Limb (tissue), 2 donors: ENCODE results near the gene DGKI.

Experiments used
- DNase-seq, 2 donors: peaks; one replicate each; pipeline ENCODE4 v3.0.0-alpha.2; 2016; ENCODE audit errors: extremely low spot score in 2 of 2

DGKI gene

GRCh38 chr7:137790828-137791227 is 55.9 kb downstream of the DGKI start:
- DNase-seq = no peak

- DNase-seq = no peak
These were observed 57.4 kb downstream of the DGKI start for GRCh38 chr7:137789215-137789882.

GRCh38 chr7:137787301-137787976 is 59.3 kb downstream of the DGKI start:
- DNase-seq = no peak

- DNase-seq = no peak
These were observed 68.3 kb downstream of the DGKI start for GRCh38 chr7:137778511-137778910.

DNA sequence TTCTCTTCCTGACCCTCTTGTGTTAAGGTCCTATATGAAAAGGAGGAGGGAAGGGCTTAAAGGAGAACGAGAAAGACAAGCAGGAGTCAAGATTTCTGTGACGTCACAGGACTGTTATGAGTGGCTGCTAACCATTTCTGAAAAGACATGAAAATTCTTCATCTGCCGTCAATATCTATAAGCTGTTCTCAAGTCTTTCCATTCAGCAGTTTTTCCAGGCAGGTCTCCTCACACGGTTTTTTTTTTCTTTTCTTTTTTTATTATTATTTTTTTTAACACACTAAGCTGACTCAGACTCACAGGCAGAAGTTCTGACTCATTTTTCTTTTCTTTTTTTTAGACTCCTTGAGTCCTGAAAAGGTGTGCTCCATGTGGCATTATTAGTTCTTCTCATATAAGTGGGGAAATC is 72.0 kb downstream of the DGKI start:
- DNase-seq = no peak

- no peak for DNase-seq
These were observed 74.0 kb downstream of the DGKI start for GRCh38 chr7:137772748-137773147.

GRCh38 chr7:137772316-137772715 is 74.5 kb downstream of the DGKI start:
- no peak for DNase-seq

GRCh38 chr7:137771679-137772078 is 75.1 kb downstream of the DGKI start:
- no peak for DNase-seq

DNA sequence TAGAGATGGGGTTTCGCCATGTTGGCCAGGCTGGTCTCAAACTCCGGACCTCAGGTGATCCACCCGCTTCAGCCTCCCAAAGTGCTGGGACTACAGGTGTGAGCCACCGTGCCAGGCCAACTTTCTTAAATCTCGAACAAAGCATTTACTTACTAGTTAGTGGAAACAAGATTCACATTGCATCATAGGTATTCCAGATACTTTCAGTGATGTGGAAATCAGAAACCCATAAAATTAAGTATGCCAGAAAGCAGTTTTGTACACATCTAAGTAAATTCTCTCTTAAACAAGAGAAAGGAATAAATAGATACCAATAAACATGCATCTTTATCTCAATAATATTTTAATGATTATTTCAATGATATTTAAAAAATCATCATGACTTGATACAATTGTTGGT is 75.5 kb downstream of the DGKI start:
- no peak for DNase-seq

DNA sequence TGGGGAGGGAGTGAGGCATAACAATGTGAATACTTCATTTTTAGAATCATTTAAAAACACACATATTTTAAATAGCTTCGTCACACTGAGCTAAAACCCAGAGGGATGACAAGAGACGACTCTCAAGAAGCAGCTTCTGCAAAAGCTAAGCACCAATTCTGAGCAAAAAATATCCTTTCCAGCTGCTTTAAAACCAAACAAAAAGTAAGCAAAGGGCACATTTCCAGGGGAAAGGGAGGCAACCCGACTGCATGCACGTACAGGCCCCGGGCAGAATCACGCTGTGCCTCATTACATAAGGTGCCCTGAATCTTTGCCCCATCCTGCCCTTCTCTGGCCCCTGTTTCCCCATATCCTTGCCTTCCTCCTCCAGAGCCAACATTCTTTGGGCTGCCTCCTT is 78.4 kb downstream of the DGKI start:
- DNase-seq = no peak

DNA sequence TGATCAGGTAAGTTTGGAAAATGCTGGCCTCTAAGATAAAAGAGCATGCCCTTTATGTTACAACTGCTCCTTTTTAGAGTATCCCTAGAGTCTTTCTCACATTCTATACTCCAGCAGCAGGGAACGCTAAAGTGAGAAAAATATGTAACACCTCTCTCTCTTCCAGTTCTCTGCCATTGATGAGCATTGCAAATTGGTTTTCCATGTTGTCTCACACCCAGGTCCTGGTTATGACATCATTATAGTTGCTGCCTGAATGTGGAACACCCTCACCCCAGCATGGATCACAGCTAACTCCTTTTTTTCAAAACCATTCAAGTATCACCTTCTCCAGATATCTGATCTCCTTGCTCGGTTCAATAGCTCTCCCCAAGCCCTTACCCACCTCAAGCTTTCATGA is 84.4 kb downstream of the DGKI start:
- DNase-seq = no peak

GRCh38 chr7:137760111-137760510 is 86.7 kb downstream of the DGKI start:
- DNase-seq = peak in 1 of 2 donors; percentile 35

DNA sequence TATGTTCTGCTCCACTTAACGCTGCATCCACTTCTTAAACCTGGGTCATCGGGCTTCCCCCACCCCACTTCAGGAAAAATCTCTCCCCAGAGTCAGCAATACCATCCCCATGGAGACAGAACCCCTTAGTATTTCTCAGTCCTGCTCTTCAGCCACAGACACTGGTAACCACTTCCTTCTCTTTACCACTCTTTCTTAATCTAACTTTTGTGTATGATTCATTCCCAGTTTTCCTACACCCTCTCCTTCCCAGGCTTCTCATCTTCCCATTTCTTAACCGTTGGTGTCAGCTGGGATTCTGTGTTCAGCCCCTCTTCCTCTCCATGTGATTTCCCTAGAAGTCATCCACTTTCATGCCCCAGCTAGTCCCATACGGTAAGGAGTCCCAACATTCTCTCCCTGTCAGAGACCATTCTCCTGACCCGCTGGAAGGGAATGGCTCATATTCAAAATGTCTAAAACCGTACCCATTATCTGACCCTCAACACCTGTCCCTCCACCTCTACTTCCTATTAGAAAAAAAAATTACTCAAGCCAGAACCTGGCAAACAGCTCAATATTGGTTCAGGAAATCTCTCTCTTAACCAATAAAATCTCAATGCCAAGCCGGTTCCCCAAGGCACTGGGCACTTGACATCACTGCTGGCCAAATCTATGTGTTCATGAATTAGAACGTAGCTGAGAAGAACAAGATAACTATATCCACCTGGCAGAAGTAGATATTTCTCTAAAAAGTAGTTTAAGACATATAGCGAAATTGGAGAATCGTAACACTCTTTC is 89.4 kb downstream of the DGKI start:
- no peak for DNase-seq

DNA sequence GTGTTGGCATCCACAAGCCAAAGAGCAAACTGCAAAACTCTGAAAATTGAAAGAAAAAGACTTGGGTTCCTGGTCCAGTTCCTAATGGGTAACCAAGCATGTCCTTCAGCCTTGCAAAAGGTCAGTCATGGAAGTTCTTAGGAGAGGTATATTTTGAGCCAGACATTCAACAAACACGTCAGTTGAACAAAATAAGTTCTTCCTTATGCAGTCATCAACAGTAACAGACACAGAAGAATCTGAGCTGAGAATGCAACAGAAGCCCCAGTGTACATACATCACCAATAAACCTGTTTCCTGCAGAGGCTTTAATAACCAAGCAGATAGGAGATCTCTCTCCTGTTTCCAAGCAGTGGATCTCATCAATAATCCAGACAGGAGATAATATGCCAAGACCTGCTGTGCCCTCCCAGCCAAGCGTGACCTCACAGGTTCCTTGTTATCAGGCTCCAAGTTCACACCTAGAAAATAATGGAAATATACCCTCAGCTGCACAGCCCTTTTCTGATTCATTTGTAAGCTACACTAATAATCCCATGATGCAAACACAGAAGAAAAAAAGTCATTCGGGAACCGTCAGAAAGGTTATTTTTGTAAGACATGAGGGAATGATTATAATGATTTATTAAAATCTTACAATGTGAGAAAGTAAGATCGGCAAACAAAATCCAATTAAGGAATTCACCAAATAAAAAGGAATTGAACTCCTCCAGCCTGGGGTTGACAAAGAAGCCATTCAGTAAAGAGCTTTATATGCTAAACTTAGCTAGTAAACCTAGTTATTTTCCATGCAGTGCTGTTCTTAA is 90.7 kb downstream of the DGKI start:
- DNase-seq = no peak

DNA sequence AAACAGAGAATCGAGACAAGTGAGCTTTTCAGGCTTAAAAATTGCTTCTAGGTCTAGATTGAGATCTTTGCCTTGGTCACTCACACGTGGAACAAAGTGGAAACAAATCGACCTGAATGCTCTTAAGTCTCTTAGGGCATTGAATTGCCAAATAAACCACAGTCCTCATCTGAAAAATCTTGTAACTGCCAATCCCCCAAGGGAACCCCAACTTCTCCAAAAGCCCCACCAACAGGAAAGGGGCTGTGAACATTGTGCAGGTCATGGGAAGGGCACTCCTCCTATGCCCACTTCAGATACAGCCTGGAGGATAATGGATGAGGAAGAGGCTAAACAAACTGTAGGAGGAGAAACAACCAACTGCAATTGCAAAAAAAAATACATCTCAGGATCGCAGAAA is 91.3 kb downstream of the DGKI start:
- DNase-seq = no peak

DNA sequence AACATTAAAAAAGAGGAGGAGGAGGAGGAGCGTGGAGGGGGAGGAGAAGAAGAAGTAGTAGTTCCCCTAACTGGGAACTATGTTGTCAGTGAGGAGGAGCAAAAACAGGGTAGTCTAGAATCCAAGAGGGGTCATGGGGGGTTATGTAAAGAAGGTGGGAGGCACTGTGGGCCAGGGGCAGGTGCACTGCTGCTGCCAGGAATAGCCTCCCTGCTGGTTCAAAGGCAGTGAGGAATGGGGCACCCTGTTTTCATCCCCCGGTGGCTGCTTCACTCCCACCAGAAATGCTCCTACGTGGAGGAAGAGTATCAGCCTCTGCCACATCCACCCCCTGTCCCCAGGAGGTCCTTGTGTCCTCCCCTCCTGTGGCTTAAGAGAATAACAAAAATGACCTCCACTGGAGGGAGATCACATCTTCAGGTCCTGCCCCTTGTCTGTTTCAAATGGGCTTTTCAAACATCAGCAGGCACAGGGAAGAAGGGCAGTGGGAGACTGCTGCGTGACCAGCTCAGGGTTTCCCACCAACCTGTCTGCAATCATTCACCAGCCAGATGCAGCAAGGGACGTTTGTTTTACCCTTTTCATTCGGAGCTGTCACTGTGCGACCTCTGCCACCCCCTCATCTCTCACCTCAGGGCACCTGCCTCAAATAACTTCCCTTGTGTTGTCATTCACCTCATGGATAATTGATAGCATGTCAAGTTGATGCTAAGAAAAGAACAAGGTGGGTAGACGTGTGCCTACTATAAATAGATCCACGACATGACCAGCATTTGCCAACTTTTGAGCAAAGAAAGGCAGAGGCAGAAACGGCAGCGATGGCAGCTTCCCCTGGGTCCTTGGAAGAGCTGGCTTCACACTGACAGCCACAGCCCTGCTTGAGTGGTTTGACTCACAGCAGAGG is 92.6 kb downstream of the DGKI start:
- DNase-seq = no peak

DNA sequence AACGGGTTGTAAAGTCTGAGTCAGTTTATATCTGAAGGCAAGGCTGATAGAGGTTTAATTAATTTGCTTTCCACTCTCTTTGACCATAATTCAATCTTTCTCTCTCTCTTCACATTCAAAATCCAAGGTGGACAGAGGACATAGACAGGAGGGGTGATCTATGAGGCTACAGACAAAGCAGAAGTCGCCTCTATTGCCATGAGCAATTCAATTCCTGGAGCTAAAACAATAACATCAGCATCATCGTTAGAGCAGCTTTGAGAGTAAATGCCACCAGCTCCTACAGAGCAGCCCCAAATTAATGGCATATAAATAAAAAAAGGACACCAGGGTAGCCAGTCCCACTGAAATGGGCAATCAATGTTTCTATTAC is 93.2 kb downstream of the DGKI start:
- no peak for DNase-seq

- DNase-seq = no peak
These were observed 93.7 kb downstream of the DGKI start for GRCh38 chr7:137753067-137753466.

- no peak for DNase-seq
These were observed 95.3 kb downstream of the DGKI start for GRCh38 chr7:137751361-137752009.

- DNase-seq = no peak
These were observed 99.3 kb downstream of the DGKI start for GRCh38 chr7:137747359-137748031.
